Esophagus muscularis mucosa (tissue), 4 donors: ENCODE results near the gene KCNJ10. TPM values are rescaled to one million over a fixed set of nuclear protein-coding genes. Genes with fewer than 3 reads are reported as not detected.

Experiments used
- DNase-seq: peaks from one replicate; pipeline ENCODE4 v3.0.0-alpha.2; 2017; ENCODE audit errors: extremely low spot score
- H3K27ac ChIP-seq, 4 donors: fragments of 200-600 bp; sonication (generic); replicated peaks in 1 of 4; 1 replicate in 3 of 4; 2 replicates in 1 of 4; pipeline ENCODE4 v1.5.1; 2016 to 2019; ENCODE audit warnings: mild to moderate bottlenecking in 1 of 4
- H3K27me3 ChIP-seq, 4 donors: fragments of 200-600 bp; sonication (generic); one replicate each; pipeline versions ENCODE4 v1.5.1 to v1.6.0; 2016 to 2019
- H3K36me3 ChIP-seq, 4 donors: fragments of 200-600 bp; sonication (generic); one replicate each; pipeline ENCODE4 v1.5.1; 2016 to 2019
- H3K4me1 ChIP-seq, 4 donors: fragments of 200-600 bp; sonication (generic); one replicate each; pipeline ENCODE4 v1.5.1; 2016 to 2019
- H3K4me3 ChIP-seq, 4 donors: fragments of 200-600 bp; sonication (generic); 1 replicate in 2 of 4; 2 replicates in 2 of 4; pipeline ENCODE4 v1.5.1; 2016 to 2019; ENCODE audit warnings: mild to moderate bottlenecking in 4 of 4, moderate library complexity in 1 of 4
- H3K9me3 ChIP-seq, 4 donors: fragments of 200-600 bp; sonication (generic); 1 replicate in 3 of 4; 2 replicates in 1 of 4; pipeline ENCODE4 v1.5.1; 2016 to 2019
- CTCF ChIP-seq, 3 experiments: fragments of 200-600 bp in 2 of 3; fragments of 450-650 bp in 1 of 3; sonication (generic) in 2 of 3; IDR thresholded peaks; one replicate each; pipeline ENCODE4 v1.5.1; 2017 to 2019; ENCODE audit warnings: antibody characterized with exemption in 3 of 3, mild to moderate bottlenecking in 2 of 3, moderate library complexity in 1 of 3
- EP300 ChIP-seq: sonication (generic); formaldehyde crosslinking; IDR thresholded peaks from one replicate; pipeline ENCODE4 v1.6.1; 2017; ENCODE audit warnings: antibody characterized with exemption
- POLR2A ChIP-seq: fragments of 450-650 bp; IDR thresholded peaks from one replicate; pipeline ENCODE4 v1.6.1; 2017; ENCODE audit warnings: antibody characterized with exemption, moderate library complexity, mild to moderate bottlenecking, low read depth
- POLR2AphosphoS5 ChIP-seq, 2 donors: sonication (generic); formaldehyde crosslinking; IDR thresholded peaks; one replicate each; pipeline ENCODE4 v1.6.1; 2017; ENCODE audit warnings: antibody characterized with exemption in 2 of 2
- WGBS: methylation state at CpG from one replicate; pipeline ENCODE4 v1.1.5; 2018; 5-methylcytosine and 5-hydroxymethylcytosine counted together
- intact Hi-C: fragments of 100-400 bp; cut with DNase I; formaldehyde crosslinking; loops from one replicate; pipeline ENCODE4 v1.15.1; 2023
- total RNA-seq, 4 donors: library from RNA; depleted of rRNA; stranded (reverse); fragments of >200 nt; gene quantifications; one replicate each; pipeline versions ENCODE4 v1.1.0 to v1.2.1, GENCODE V29; 2016

Gene KCNJ10
- total RNA-seq, 4 donors from 2014 or later = 0.06 TPM; not detected in 3

GRCh38 chr1:160097151-160097910, 27.4 kb upstream of the KCNJ10 start:
- intact Hi-C loops = no loop called here
- no peaks in the 10 kb centered on the region for H3K9me3 ChIP-seq
- H3K27me3 ChIP-seq = no peaks in the 10 kb centered on the region
- peaks cover 8 to 30% (median 29%) of the 10 kb centered on the region in 4 donors for H3K36me3 ChIP-seq
- TF ChIP-seq POLR2A = no peak
- no peak for TF ChIP-seq CTCF (IDR thresholded peaks at IDR 0.05)
- TF ChIP-seq EP300 = no peak
- TF ChIP-seq POLR2AphosphoS5 (IDR thresholded peaks at IDR 0.05) = no peak
- DNase-seq = no peak
- 79% methylated on average over 5 of the region's 5 CpGs for WGBS
- H3K4me1 ChIP-seq = peaks cover 42 to 64% (median 58%) of the 10 kb centered on the region in 4 donors
- peak overlapping the region; percentile 94 to 98 (median 96) for H3K27ac ChIP-seq
- H3K4me3 ChIP-seq = peak overlapping the region; percentile 68 to 94 (median 86)

- H3K27ac ChIP-seq = peak overlapping the region; percentile 94 to 98 (median 96)
- H3K36me3 ChIP-seq = peaks cover 17 to 39% (median 37%) of the 10 kb centered on the region in 4 donors
- H3K4me3 ChIP-seq = peak overlapping the region in 2 of 4 donors; percentile 68 to 83
- H3K9me3 ChIP-seq = no peaks in the 10 kb centered on the region
- WGBS = 59% methylated on average over 4 of the region's 4 CpGs
- no peak for DNase-seq
- intact Hi-C loops = no loop called here
- TF ChIP-seq POLR2AphosphoS5 (IDR thresholded peaks at IDR 0.05) (peak; percentile 20 to 61), POLR2A (no peak), CTCF (IDR thresholded peaks at IDR 0.05) (no peak), EP300 (no peak)
- peaks cover 35 to 55% (median 49%) of the 10 kb centered on the region in 4 donors for H3K4me1 ChIP-seq
- H3K27me3 ChIP-seq = no peaks in the 10 kb centered on the region
Measured at GRCh38 chr1:160096274-160097116, 26.5 kb upstream of the KCNJ10 start.

GRCh38 chr1:160095382-160096105, 25.6 kb upstream of the KCNJ10 start:
- no peaks in the 10 kb centered on the region for H3K9me3 ChIP-seq
- peaks cover 21 to 47% (median 46%) of the 10 kb centered on the region in 4 donors for H3K36me3 ChIP-seq
- DNase-seq = no peak
- peak overlapping the region in 2 of 4 donors; percentile 94 to 95 for H3K27ac ChIP-seq
- H3K27me3 ChIP-seq = no peaks in the 10 kb centered on the region
- intact Hi-C loops = loop anchor here (2.0 kb wide), 1 partner anchor 187 kb away; no protein-coding TSS in a partner anchor
- no peak for TF ChIP-seq POLR2AphosphoS5 (IDR thresholded peaks at IDR 0.05)
- TF ChIP-seq CTCF (IDR thresholded peaks at IDR 0.05) = no peak
- TF ChIP-seq EP300 = no peak
- no peak for TF ChIP-seq POLR2A
- peaks cover 31 to 46% (median 40%) of the 10 kb centered on the region in 4 donors for H3K4me1 ChIP-seq
- WGBS = 79% methylated on average over 2 of the region's 4 CpGs
- H3K4me3 ChIP-seq = no peak overlapping the region

- no peak for TF ChIP-seq POLR2AphosphoS5 (IDR thresholded peaks at IDR 0.05)
- TF ChIP-seq EP300 = no peak
- no peak for TF ChIP-seq POLR2A
- no peak for TF ChIP-seq CTCF (IDR thresholded peaks at IDR 0.05)
- Histone ChIP-seq H3K4me1 (peaks cover 31 to 42% (median 39%) of the 10 kb centered on the region in 4 donors), H3K27ac (no peak overlapping the region), H3K9me3 (no peaks in the 10 kb centered on the region), H3K36me3 (peaks cover 21 to 54% (median 53%) of the 10 kb centered on the region in 4 donors), H3K27me3 (no peaks in the 10 kb centered on the region), H3K4me3 (no peak overlapping the region)
- WGBS = 83% methylated on average over 5 of the region's 14 CpGs
- intact Hi-C loops = loop anchor here (2.0 kb wide), 1 partner anchor 188 kb away; no protein-coding TSS in a partner anchor
- DNase-seq = no peak
Measured at GRCh38 chr1:160094806-160095205, 24.8 kb upstream of the KCNJ10 start.
